Activated CD8-positive, alpha-beta T cell treated with anti-CD3 and anti-CD28 coated beads, Interleukin-2, amount 10 ng/mL, durations not matched to agents 7 days and 5 days (primary cell): Measurements from ENCODE around the gene NRL. TPM values are rescaled to one million over a fixed set of nuclear protein-coding genes. Genes with fewer than 3 reads are reported as not detected.

ENCODE experiments used
- ATAC-seq: fragments of 150-1000 bp; cut with Tn5 transposase; one replicate; pipeline ENCODE4 v1.10.0; 2021; ENCODE audit warnings: moderate library complexity
- CTCF ChIA-PET: fragments of 350-600 bp; sonication (Branson Sonifier 250); formaldehyde crosslinking; loops from one replicate; lab custom pipeline; 2021; ENCODE audit warnings: antibody characterized with exemption; lab: Charles Lee
- POLR2A ChIA-PET: fragments of 350-600 bp; sonication (Branson Sonifier 250); formaldehyde crosslinking; loops from one replicate; lab custom pipeline; 2021; ENCODE audit warnings: antibody characterized with exemption; lab: Charles Lee
- DNase-seq: peaks from one replicate; pipeline ENCODE4 v3.0.0-alpha.2; 2020
- H3K27ac Mint-ChIP-seq: one replicate; pipeline ENCODE4 v1.8.0; 2021; ENCODE audit warnings: mild to moderate bottlenecking, mixed read lengths
- H3K27me3 Mint-ChIP-seq: one replicate; pipeline ENCODE4 v1.8.0; 2021; ENCODE audit warnings: low read depth, mixed read lengths
- H3K36me3 Mint-ChIP-seq: one replicate; pipeline ENCODE4 v1.8.0; 2021; ENCODE audit warnings: low read depth, mixed read lengths
- H3K4me1 Mint-ChIP-seq: one replicate; pipeline ENCODE4 v1.8.0; 2021; ENCODE audit warnings: low read depth, mixed read lengths
- H3K4me3 Mint-ChIP-seq: one replicate; pipeline ENCODE4 v1.8.0; 2021; ENCODE audit warnings: mild to moderate bottlenecking, mixed read lengths
- H3K9me3 Mint-ChIP-seq: one replicate; pipeline ENCODE4 v1.8.0; 2022; ENCODE audit warnings: mixed read lengths; ENCODE audit not compliant: insufficient read depth
- total RNA-seq, 2 experiments: library from RNA; stranded (reverse); gene quantifications; one replicate each; pipeline ENCODE4 v1.2.3, GENCODE V29; 2021

The NRL gene
- total RNA-seq, 2 experiments from 2014 or later: 2.8 to 3.4 TPM

GRCh38 chr14:24058260-24058950 is 56.3 kb downstream of the NRL start:
- ATAC-seq (peak; percentile 75), DNase-seq (peak; percentile 81)
- Mint-ChIP-seq H3K9me3 (no peaks in the 10 kb centered on the region), H3K4me3 (no peak overlapping the region), H3K36me3 (no peaks in the 10 kb centered on the region), H3K4me1 (peaks cover 10% of the 10 kb centered on the region), H3K27ac (peak overlapping the region; percentile 72), H3K27me3 (peaks cover 5% of the 10 kb centered on the region)
- CTCF ChIA-PET: interaction anchor here (0.6 to 4.8 kb wide), 37 partner anchors 8 to 373 kb away, joined by 3 to 213 read pairs (median 5); partner anchors contain the start of genes CIDEB, CPNE6, DCAF11 and DHRS4L2
- POLR2A ChIA-PET: interaction anchor here (0.7 to 3.5 kb wide), 12 partner anchors 16 to 185 kb away, joined by 3 to 30 read pairs (median 4); partner anchors contain the start of genes CHMP4A, IRF9, PCK2 and PSME1

GRCh38 chr14:24057867-24058259 is 56.9 kb downstream of the NRL start:
- H3K36me3 Mint-ChIP-seq: no peaks in the 10 kb centered on the region
- H3K4me3 Mint-ChIP-seq: no peak overlapping the region
- no peaks in the 10 kb centered on the region for H3K9me3 Mint-ChIP-seq
- H3K4me1 Mint-ChIP-seq: peaks cover 15% of the 10 kb centered on the region
- peaks cover 10% of the 10 kb centered on the region for H3K27me3 Mint-ChIP-seq
- peak; percentile 21 for ATAC-seq
- no peak for DNase-seq
- POLR2A ChIA-PET: interaction anchor here (0.5 to 3.5 kb wide), 13 partner anchors 17 to 185 kb away, joined by 3 to 30 read pairs (median 5); partner anchors contain the start of genes CHMP4A, DCAF11, IRF9 and NRL
- CTCF ChIA-PET: interaction anchor here (0.6 to 4.8 kb wide), 37 partner anchors 9 to 373 kb away, joined by 3 to 213 read pairs (median 5); partner anchors contain the start of genes CIDEB, CPNE6, DCAF11 and DHRS4L2
- H3K27ac Mint-ChIP-seq: peak overlapping the region; percentile 72

GRCh38 chr14:24057271-24057670 is 57.5 kb downstream of the NRL start:
- peaks cover 20% of the 10 kb centered on the region for H3K4me1 Mint-ChIP-seq
- ATAC-seq: no peak
- H3K4me3 Mint-ChIP-seq: no peak overlapping the region
- no peak for DNase-seq
- CTCF ChIA-PET: interaction anchor here (0.9 to 4.8 kb wide), 21 partner anchors 10 to 193 kb away, joined by 3 to 213 read pairs (median 6); partner anchors contain the start of genes CPNE6, EMC9, IRF9 and PCK2
- H3K36me3 Mint-ChIP-seq: no peaks in the 10 kb centered on the region
- no peaks in the 10 kb centered on the region for H3K9me3 Mint-ChIP-seq
- peaks cover 14% of the 10 kb centered on the region for H3K27me3 Mint-ChIP-seq
- H3K27ac Mint-ChIP-seq: peak overlapping the region; percentile 43
- POLR2A ChIA-PET: interaction anchor here (0.5 to 3.5 kb wide), 9 partner anchors 17 to 186 kb away, joined by 3 to 30 read pairs (median 5); partner anchors contain the start of genes CHMP4A, DCAF11, IRF9 and NRL

GRCh38 chr14:24056800-24057184 is 58.0 kb downstream of the NRL start:
- H3K4me3 Mint-ChIP-seq: no peak overlapping the region
- H3K27ac Mint-ChIP-seq: peak overlapping the region; percentile 43
- H3K9me3 Mint-ChIP-seq: no peaks in the 10 kb centered on the region
- ATAC-seq (no peak), DNase-seq (no peak)
- ChIA-PET CTCF (interaction anchor here (0.9 to 4.8 kb wide), 10 partner anchors 10 to 194 kb away, joined by 3 to 213 read pairs (median 13); partner anchors contain the start of genes EMC9, IRF9, PCK2 and PSME1), POLR2A (interaction anchor here (0.8 to 3.5 kb wide), 5 partner anchors 18 to 57 kb away, joined by 4 to 30 read pairs (median 12); partner anchors contain the start of genes DCAF11, NRL and PCK2)
- no peaks in the 10 kb centered on the region for H3K36me3 Mint-ChIP-seq
- peaks cover 20% of the 10 kb centered on the region for H3K4me1 Mint-ChIP-seq
- peaks cover 14% of the 10 kb centered on the region for H3K27me3 Mint-ChIP-seq

GRCh38 chr14:24055971-24056799 is 58.6 kb downstream of the NRL start:
- Mint-ChIP-seq H3K4me1 (peaks cover 24% of the 10 kb centered on the region), H3K27ac (no peak overlapping the region), H3K27me3 (peaks cover 16% of the 10 kb centered on the region), H3K9me3 (no peaks in the 10 kb centered on the region), H3K36me3 (no peaks in the 10 kb centered on the region), H3K4me3 (no peak overlapping the region)
- DNase-seq (no peak), ATAC-seq (no peak)
- ChIA-PET CTCF (interaction anchor here (1.1 to 4.8 kb wide), 7 partner anchors 11 to 215 kb away, joined by 3 to 213 read pairs (median 50); partner anchors contain the start of genes IRF9, PCK2 and RABGGTA), POLR2A (interaction anchor here (0.8 to 3.5 kb wide), 3 partner anchors 31 to 58 kb away, joined by 4 to 30 read pairs (median 12); partner anchors contain the start of genes DCAF11, NRL and PCK2)

- Mint-ChIP-seq H3K4me3 (no peak overlapping the region), H3K36me3 (no peaks in the 10 kb centered on the region), H3K9me3 (no peaks in the 10 kb centered on the region), H3K27me3 (peaks cover 28% of the 10 kb centered on the region), H3K27ac (no peak overlapping the region), H3K4me1 (peaks cover 27% of the 10 kb centered on the region)
- ATAC-seq (no peak), DNase-seq (no peak)
- ChIA-PET CTCF (interaction anchor here (1.7 to 4.8 kb wide), 3 partner anchors 36 to 54 kb away, joined by 9 to 210 read pairs (median 28); no protein-coding TSS in a partner anchor), POLR2A (interaction anchor here (1.0 kb wide), 1 partner anchor 26 kb away, joined by 5 read pairs; no protein-coding TSS in a partner anchor)
These were observed 60.1 kb downstream of the NRL start for GRCh38 chr14:24054646-24055045.

GRCh38 chr14:24054324-24054641 is 60.5 kb downstream of the NRL start:
- Mint-ChIP-seq H3K27me3 (peaks cover 28% of the 10 kb centered on the region), H3K4me1 (peaks cover 27% of the 10 kb centered on the region), H3K4me3 (no peak overlapping the region), H3K36me3 (no peaks in the 10 kb centered on the region), H3K9me3 (no peaks in the 10 kb centered on the region), H3K27ac (no peak overlapping the region)
- ATAC-seq (no peak), DNase-seq (no peak)
- CTCF ChIA-PET: interaction anchor here (0.8 to 3.6 kb wide), 3 partner anchors 36 to 54 kb away, joined by 3 to 28 read pairs (median 9); no protein-coding TSS in a partner anchor
- POLR2A ChIA-PET: interaction anchor here (0.8 to 1.0 kb wide), 2 partner anchors 26 to 54 kb away, joined by 3 to 5 read pairs; no protein-coding TSS in a partner anchor

- Mint-ChIP-seq H3K4me1 (peaks cover 25% of the 10 kb centered on the region), H3K9me3 (no peaks in the 10 kb centered on the region), H3K27ac (no peak overlapping the region), H3K36me3 (no peaks in the 10 kb centered on the region), H3K4me3 (peak overlapping the region; percentile 55), H3K27me3 (peaks cover 30% of the 10 kb centered on the region)
- ChIA-PET POLR2A (interaction anchor here (0.8 to 1.0 kb wide), 2 partner anchors 27 to 55 kb away, joined by 3 to 5 read pairs; no protein-coding TSS in a partner anchor), CTCF (interaction anchor here (0.8 to 3.6 kb wide), 4 partner anchors 37 to 57 kb away, joined by 3 to 28 read pairs (median 6); no protein-coding TSS in a partner anchor)
- ATAC-seq (no peak), DNase-seq (no peak)
These were observed 61.0 kb downstream of the NRL start for GRCh38 chr14:24053548-24054323.

- Mint-ChIP-seq H3K4me1 (peaks cover 26% of the 10 kb centered on the region), H3K27ac (no peak overlapping the region), H3K4me3 (peak overlapping the region; percentile 55), H3K27me3 (peaks cover 33% of the 10 kb centered on the region), H3K9me3 (no peaks in the 10 kb centered on the region), H3K36me3 (no peaks in the 10 kb centered on the region)
- no peak for DNase-seq
- no peak for ATAC-seq
- ChIA-PET CTCF (interaction anchor here (0.5 to 3.6 kb wide), 8 partner anchors 17 to 109 kb away, joined by 3 to 28 read pairs (median 4); partner anchors contain the start of gene IRF9), POLR2A (interaction anchor here (1.0 to 2.0 kb wide), 4 partner anchors 28 to 61 kb away, joined by 3 to 11 read pairs (median 6); partner anchors contain the start of genes DCAF11 and NRL)
These were observed 61.8 kb downstream of the NRL start for GRCh38 chr14:24052656-24053547.
